B cell (primary cell): ENCODE data around the gene PREX1. TPM values are rescaled to one million over a fixed set of nuclear protein-coding genes. Genes with fewer than 3 reads are reported as not detected.
A peak's percentile ranks its signal among the peaks of the same experiment; 100 is the strongest.

Experiments
- ATAC-seq: fragments of 200-7000 bp; cut with Tn5 transposase; one replicate; pipeline ENCODE4 v1.10.0; 2021; ENCODE audit warnings: low read depth, mild to moderate bottlenecking, moderate number of reproducible peaks, moderate library complexity
- CTCF ChIA-PET: fragments of 350-600 bp; sonication (Branson Sonifier 250); formaldehyde crosslinking; loops from one replicate; lab custom pipeline; 2021; ENCODE audit warnings: antibody characterized with exemption, inconsistent platforms; lab: Charles Lee
- POLR2A ChIA-PET: fragments of 350-600 bp; sonication (Branson Sonifier 250); formaldehyde crosslinking; loops from one replicate; lab custom pipeline; 2021; ENCODE audit warnings: antibody characterized with exemption; lab: Charles Lee
- DNase-seq: peaks from one replicate; pipeline ENCODE4 v3.0.0; 2013
- H2AFZ ChIP-seq: 2 replicates; pipeline ENCODE4 v1.6.1; 2012; ENCODE audit warnings: mild to moderate bottlenecking, low read depth, low read length; ENCODE audit not compliant: insufficient read depth, poor library complexity, severe bottlenecking
- H3K27ac ChIP-seq, 2 donors: 1 replicate in 1 of 2; 2 replicates in 1 of 2; pipeline ENCODE4 v1.5.1; 2012 to 2013; ENCODE audit warnings: low read length in 2 of 2, mild to moderate bottlenecking in 2 of 2, moderate library complexity in 1 of 2
- H3K27me3 ChIP-seq, 4 experiments: fragments of 200-600 bp in 1 of 4; sonication (generic) in 1 of 4; replicated peaks in 1 of 4; 1 replicate in 2 of 4; 2 replicates in 2 of 4; pipeline versions ENCODE4 v1.6.1 to v1.7.0; 2013 to 2016; ENCODE audit warnings: low read length in 3 of 4, mild to moderate bottlenecking in 2 of 4, mixed read lengths in 1 of 4, moderate library complexity in 1 of 4; ENCODE audit not compliant: insufficient read depth in 4 of 4, control insufficient read depth in 3 of 4; ENCODE audit errors: control extremely low read depth in 1 of 4
- H3K36me3 ChIP-seq, 2 experiments: replicated peaks in 1 of 2; 1 replicate in 1 of 2; 2 replicates in 1 of 2; pipeline versions ENCODE4 v1.6.1 to v1.7.1; 2013; ENCODE audit warnings: low read length in 1 of 2; ENCODE audit not compliant: insufficient read depth in 2 of 2, control insufficient read depth in 1 of 2; ENCODE audit errors: control extremely low read depth in 1 of 2, extremely low read depth in 1 of 2
- H3K4me1 ChIP-seq, 2 donors: fragments of 200-600 bp in 1 of 2; sonication (generic) in 1 of 2; 1 replicate in 1 of 2; 2 replicates in 1 of 2; pipeline versions ENCODE4 v1.5.1 to v1.6.1; 2013 to 2017; ENCODE audit warnings: low read length in 2 of 2; ENCODE audit not compliant: control insufficient read depth in 2 of 2, insufficient read depth in 2 of 2
- H3K4me2 ChIP-seq: replicated peaks from 2 replicates; pipeline ENCODE3; 2012; ENCODE audit warnings: mild to moderate bottlenecking, low read depth, low read length; ENCODE audit not compliant: poor library complexity, severe bottlenecking
- H3K4me3 ChIP-seq, 5 experiments: fragments of 200-600 bp in 1 of 5; sonication (generic) in 1 of 5; 1 replicate in 3 of 5; 2 replicates in 2 of 5; pipeline versions ENCODE4 v1.5.1 to v1.7.0; 2011 to 2016; ENCODE audit warnings: low read length in 4 of 5, mild to moderate bottlenecking in 4 of 5, low read depth in 2 of 5, control low read depth in 1 of 5, moderate library complexity in 1 of 5; ENCODE audit not compliant: insufficient read depth in 1 of 5; ENCODE audit errors: control extremely low read depth in 1 of 5, extremely low read depth in 1 of 5
- H3K79me2 ChIP-seq: fragments of 200-600 bp; sonication (generic); one replicate; pipeline ENCODE4 v1.6.0; 2016; ENCODE audit warnings: low read length; ENCODE audit not compliant: control insufficient read depth, insufficient read depth
- H3K9ac ChIP-seq: fragments of 200-600 bp; sonication (generic); 2 replicates; pipeline ENCODE4 v1.6.1; 2017; ENCODE audit warnings: mild to moderate bottlenecking, low read length, moderate library complexity
- H3K9me3 ChIP-seq, 3 donors: one replicate each; pipeline versions ENCODE4 v1.6.1 to v1.7.1; 2013; ENCODE audit warnings: low read length in 2 of 3; ENCODE audit not compliant: control insufficient read depth in 2 of 3, insufficient read depth in 1 of 3; ENCODE audit errors: control extremely low read depth in 1 of 3
- H4K20me1 ChIP-seq: 2 replicates; pipeline ENCODE4 v1.6.0; 2012; ENCODE audit warnings: mild to moderate bottlenecking, low read length; ENCODE audit not compliant: insufficient read depth, control insufficient read depth, poor library complexity, severe bottlenecking
- H3K27ac Mint-ChIP-seq: one replicate; pipeline ENCODE4 v1.8.0; 2021; ENCODE audit warnings: mixed read lengths
- H3K27me3 Mint-ChIP-seq: one replicate; pipeline ENCODE4 v1.8.0; 2021; ENCODE audit warnings: mixed read lengths
- H3K4me1 Mint-ChIP-seq: one replicate; pipeline ENCODE4 v1.8.0; 2021; ENCODE audit warnings: mixed read lengths
- H3K4me3 Mint-ChIP-seq: one replicate; pipeline ENCODE4 v1.8.0; 2021; ENCODE audit warnings: mixed read lengths
- H3K9me3 Mint-ChIP-seq: one replicate; pipeline ENCODE4 v1.8.0; 2022; ENCODE audit warnings: mixed read lengths; ENCODE audit not compliant: insufficient read depth
- CTCF ChIP-seq: fragments of 200-600 bp; IDR thresholded peaks from one replicate; pipeline ENCODE4 v1.8.0; 2022; ENCODE audit warnings: antibody characterized with exemption, mild to moderate bottlenecking
- EZH2 ChIP-seq: IDR thresholded peaks from 2 replicates; pipeline ENCODE4 v1.6.1; 2012; ENCODE audit warnings: borderline replicate concordance, low read depth, mild to moderate bottlenecking, moderate library complexity, low read length; ENCODE audit not compliant: insufficient read depth, poor library complexity, severe bottlenecking
- WGBS: methylation state at CpG from one replicate; pipeline ENCODE4 v1.1.5; 2013; ENCODE audit warnings: missing lambda C conversion rate; ENCODE audit not compliant: insufficient coverage; 5-methylcytosine and 5-hydroxymethylcytosine counted together
- intact Hi-C: fragments of 100-400 bp; cut with micrococcal nuclease; formaldehyde crosslinking; loops from one replicate; pipeline ENCODE4 v1.10.0; 2022
- polyA plus RNA-seq: library from polyadenylated mRNA; depleted of rRNA; stranded (reverse); fragments of >200 nt; gene quantifications from 2 replicates; pipeline ENCODE4 v1.2.3, GENCODE V29; 2012
- total RNA-seq, 2 donors: library from RNA; stranded (reverse); fragments of 120-200 nt in 1 of 2; gene quantifications; 1 replicate in 1 of 2; 2 replicates in 1 of 2; pipeline versions ENCODE4 v1.2.3 to v1.2.4, GENCODE V29; 2013 to 2022

Gene PREX1
- total and polyA plus RNA-seq, 2 donors (not counting 1 experiment from before 2014, with no cell fraction given): 79.1 to 99.4 TPM

- Histone ChIP-seq H3K9me3 (peaks cover 0 to 26% (median 15%) of the 10 kb centered on the region in 3 donors), H3K27me3 (no peaks in the 10 kb centered on the region), H3K9ac (peak overlapping the region; percentile 35), H3K4me3 (peak overlapping the region in 1 of 5 experiments; percentile 16), H3K27ac (peak overlapping the region; percentile 14 to 62), H3K79me2 (peaks cover 99% of the 10 kb centered on the region), H3K4me1 (peaks cover 77 to 85% of the 10 kb centered on the region in 2 donors), H3K4me2 (peak overlapping the region; percentile 55), H3K36me3 (peaks cover 2 to 31% of the 10 kb centered on the region in 2 experiments), H2AFZ (no peak overlapping the region), H4K20me1 (peaks cover 82% of the 10 kb centered on the region)
- intact Hi-C loops: loop anchor here (1.0 to 5.0 kb wide), 2 partner anchors 8 to 35 kb away; no protein-coding TSS in a partner anchor
- POLR2A ChIA-PET: interaction anchor here (0.7 kb wide), 1 partner anchor 29 kb away, joined by 5 read pairs; no protein-coding TSS in a partner anchor
- H3K4me3 Mint-ChIP-seq: peak overlapping the region; percentile 84
- peak overlapping the region; percentile 95 for H3K27ac Mint-ChIP-seq
- CTCF ChIA-PET: interaction anchor here (1.0 to 1.9 kb wide), 8 partner anchors 8 to 153 kb away, joined by 3 to 7 read pairs (median 4); no protein-coding TSS in a partner anchor
- TF ChIP-seq CTCF: no peak
- TF ChIP-seq EZH2: no peak
- peak; percentile 36 for DNase-seq
- H3K27me3 Mint-ChIP-seq: no peaks in the 10 kb centered on the region
- peaks cover 5% of the 10 kb centered on the region for H3K9me3 Mint-ChIP-seq
- ATAC-seq: peak; percentile 60
- 29% methylated on average over 1 of the region's 4 CpGs for WGBS
- H3K4me1 Mint-ChIP-seq: peaks cover 89% of the 10 kb centered on the region
These were observed 75.9 kb downstream of the PREX1 start for GRCh38 chr20:48751871-48752270.
